Tibial artery (tissue), 4 donors: ENCODE measurements around the gene KRT16.
"Not testable (repeated sequence)": the region's sequence is repeated elsewhere in the genome, so short reads cannot be mapped to it uniquely, and the experiment has no call there.

Experiments
- DNase-seq, 2 donors: peaks; one replicate each; pipeline ENCODE4 v3.0.0-alpha.2; 2019
- H3K27ac ChIP-seq, 2 donors: fragments of 200-600 bp; sonication (generic) in 1 of 2; 1 replicate in 1 of 2; 2 replicates in 1 of 2; pipeline ENCODE4 v1.5.1; 2018 to 2019; ENCODE audit warnings: mild to moderate bottlenecking in 1 of 2
- H3K27me3 ChIP-seq, 2 donors: fragments of 200-600 bp; sonication (generic) in 1 of 2; one replicate each; pipeline versions ENCODE4 v1.5.1 to v1.6.0; 2016 to 2019
- H3K36me3 ChIP-seq, 3 donors: fragments of 200-600 bp; sonication (generic) in 2 of 3; one replicate each; pipeline ENCODE4 v1.5.1; 2016 to 2019; ENCODE audit warnings: mild to moderate bottlenecking in 2 of 3
- H3K4me1 ChIP-seq, 4 donors: fragments of 200-600 bp; sonication (generic) in 2 of 4; 1 replicate in 3 of 4; 2 replicates in 1 of 4; pipeline ENCODE4 v1.5.1; 2016 to 2019
- H3K4me3 ChIP-seq, 2 donors: fragments of 200-600 bp; sonication (generic) in 1 of 2; 1 replicate in 1 of 2; 2 replicates in 1 of 2; pipeline ENCODE4 v1.5.1; 2018 to 2019; ENCODE audit warnings: mild to moderate bottlenecking in 2 of 2
- H3K9me3 ChIP-seq, 3 donors: fragments of 200-600 bp; sonication (generic) in 1 of 3; one replicate each; pipeline ENCODE4 v1.5.1; 2016 to 2019
- intact Hi-C: fragments of 100-400 bp; cut with DNase I; formaldehyde crosslinking; loops from one replicate; pipeline ENCODE4 v1.15.0; 2023; ENCODE audit warnings: low total_unique reads
- TF ChIP-seq, protein P1 (sequence below), 2 experiments: fragments of 200-600 bp in 1 of 2; fragments of 450-650 bp in 1 of 2; IDR thresholded peaks; one replicate each; pipeline ENCODE4 v1.5.1; 2017 to 2019; ENCODE audit warnings: antibody characterized with exemption in 2 of 2, mild to moderate bottlenecking in 1 of 2, moderate library complexity in 1 of 2

The KRT16 gene

DNA sequence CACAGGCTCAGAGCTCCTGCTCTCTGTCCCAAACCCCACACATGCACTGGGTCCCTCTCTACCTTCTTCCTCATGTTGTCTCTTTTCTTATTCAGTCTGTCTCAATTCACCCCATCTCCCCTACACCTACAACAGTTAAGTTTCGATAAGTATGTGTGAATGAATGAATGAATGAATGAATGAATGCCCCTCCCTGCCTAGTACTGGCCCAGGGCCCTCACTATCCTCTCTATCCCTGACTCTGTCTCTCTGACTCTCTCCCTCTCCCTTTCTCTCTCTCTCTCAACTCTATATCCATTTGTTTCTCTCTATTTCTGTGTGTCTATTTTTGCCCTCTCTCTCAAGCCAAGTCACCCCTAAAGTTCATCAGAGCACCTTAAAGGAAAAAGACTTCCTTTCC is 34.0 kb downstream of the KRT16 start:
- intact Hi-C loops: no loop called here
- Histone ChIP-seq H3K4me3 (no peak overlapping the region), H3K27me3 (peaks cover 0 to 33% of the 10 kb centered on the region in 2 donors), H3K4me1 (peaks cover 0 to 15% (median 0%) of the 10 kb centered on the region in 4 donors), H3K36me3 (no peaks in the 10 kb centered on the region), H3K27ac (no peak overlapping the region), H3K9me3 (no peaks in the 10 kb centered on the region)
- DNase-seq: no peak
- TF ChIP-seq, protein P1, sequence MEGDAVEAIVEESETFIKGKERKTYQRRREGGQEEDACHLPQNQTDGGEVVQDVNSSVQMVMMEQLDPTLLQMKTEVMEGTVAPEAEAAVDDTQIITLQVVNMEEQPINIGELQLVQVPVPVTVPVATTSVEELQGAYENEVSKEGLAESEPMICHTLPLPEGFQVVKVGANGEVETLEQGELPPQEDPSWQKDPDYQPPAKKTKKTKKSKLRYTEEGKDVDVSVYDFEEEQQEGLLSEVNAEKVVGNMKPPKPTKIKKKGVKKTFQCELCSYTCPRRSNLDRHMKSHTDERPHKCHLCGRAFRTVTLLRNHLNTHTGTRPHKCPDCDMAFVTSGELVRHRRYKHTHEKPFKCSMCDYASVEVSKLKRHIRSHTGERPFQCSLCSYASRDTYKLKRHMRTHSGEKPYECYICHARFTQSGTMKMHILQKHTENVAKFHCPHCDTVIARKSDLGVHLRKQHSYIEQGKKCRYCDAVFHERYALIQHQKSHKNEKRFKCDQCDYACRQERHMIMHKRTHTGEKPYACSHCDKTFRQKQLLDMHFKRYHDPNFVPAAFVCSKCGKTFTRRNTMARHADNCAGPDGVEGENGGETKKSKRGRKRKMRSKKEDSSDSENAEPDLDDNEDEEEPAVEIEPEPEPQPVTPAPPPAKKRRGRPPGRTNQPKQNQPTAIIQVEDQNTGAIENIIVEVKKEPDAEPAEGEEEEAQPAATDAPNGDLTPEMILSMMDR (IDR thresholded peaks at IDR 0.05): no peak

DNA sequence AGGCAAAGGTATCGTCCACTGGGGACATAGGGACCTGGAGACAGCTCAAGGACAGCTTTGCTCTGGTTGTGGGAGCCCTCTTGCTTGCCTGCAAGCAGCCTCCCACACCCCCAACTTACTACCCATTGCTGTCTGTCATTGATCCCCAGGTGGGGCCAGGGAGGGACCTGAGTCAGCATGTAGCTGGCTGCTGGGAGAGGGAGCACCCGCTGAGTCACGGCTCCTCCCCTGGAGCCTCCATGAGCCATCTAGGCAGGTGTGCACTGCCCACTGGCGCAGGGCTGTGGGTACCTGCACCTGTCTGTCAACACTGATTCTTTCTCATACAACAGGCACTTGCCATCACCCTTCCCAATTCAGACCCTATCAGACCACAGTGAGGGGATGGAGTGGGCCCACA is 35.8 kb downstream of the KRT16 start:
- DNase-seq, H3K9me3 ChIP-seq, H3K36me3 ChIP-seq, intact Hi-C loops, H3K4me3 ChIP-seq, H3K27ac ChIP-seq: not testable (repeated sequence)
- peaks cover 0 to 15% (median 0%) of the 10 kb centered on the region in 4 donors for H3K4me1 ChIP-seq
- H3K27me3 ChIP-seq: peaks cover 0 to 39% of the 10 kb centered on the region in 2 donors

DNA sequence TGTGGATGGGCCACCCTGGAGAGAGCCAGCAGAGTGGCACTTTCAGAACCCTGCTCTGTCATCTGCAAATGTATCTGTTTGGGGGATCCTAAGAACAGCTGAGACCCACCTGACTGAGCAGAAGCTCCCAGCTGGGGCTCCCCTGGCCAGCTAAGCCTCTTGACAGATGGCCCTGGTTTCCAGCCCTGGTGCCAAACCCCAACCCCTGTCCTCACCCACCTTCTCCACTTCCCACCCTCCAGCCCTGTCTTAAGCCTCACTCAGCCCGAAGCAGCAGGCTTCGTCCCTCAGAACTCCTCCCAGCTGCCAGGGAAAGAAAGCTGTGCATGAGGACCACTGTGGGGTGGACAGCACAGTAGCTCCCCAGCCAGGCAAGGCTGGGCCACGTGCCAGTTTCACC is 37.2 kb downstream of the KRT16 start:
- intact Hi-C loops: no loop called here
- no peak overlapping the region for H3K27ac ChIP-seq
- TF ChIP-seq, protein P1 (IDR thresholded peaks at IDR 0.05): no peak
- no peak overlapping the region for H3K4me3 ChIP-seq
- H3K9me3 ChIP-seq: no peaks in the 10 kb centered on the region
- DNase-seq: no peak
- H3K27me3 ChIP-seq: peaks cover 0 to 43% of the 10 kb centered on the region in 2 donors
- H3K4me1 ChIP-seq: peaks cover 0 to 15% (median 0%) of the 10 kb centered on the region in 4 donors
- H3K36me3 ChIP-seq: no peaks in the 10 kb centered on the region

DNA sequence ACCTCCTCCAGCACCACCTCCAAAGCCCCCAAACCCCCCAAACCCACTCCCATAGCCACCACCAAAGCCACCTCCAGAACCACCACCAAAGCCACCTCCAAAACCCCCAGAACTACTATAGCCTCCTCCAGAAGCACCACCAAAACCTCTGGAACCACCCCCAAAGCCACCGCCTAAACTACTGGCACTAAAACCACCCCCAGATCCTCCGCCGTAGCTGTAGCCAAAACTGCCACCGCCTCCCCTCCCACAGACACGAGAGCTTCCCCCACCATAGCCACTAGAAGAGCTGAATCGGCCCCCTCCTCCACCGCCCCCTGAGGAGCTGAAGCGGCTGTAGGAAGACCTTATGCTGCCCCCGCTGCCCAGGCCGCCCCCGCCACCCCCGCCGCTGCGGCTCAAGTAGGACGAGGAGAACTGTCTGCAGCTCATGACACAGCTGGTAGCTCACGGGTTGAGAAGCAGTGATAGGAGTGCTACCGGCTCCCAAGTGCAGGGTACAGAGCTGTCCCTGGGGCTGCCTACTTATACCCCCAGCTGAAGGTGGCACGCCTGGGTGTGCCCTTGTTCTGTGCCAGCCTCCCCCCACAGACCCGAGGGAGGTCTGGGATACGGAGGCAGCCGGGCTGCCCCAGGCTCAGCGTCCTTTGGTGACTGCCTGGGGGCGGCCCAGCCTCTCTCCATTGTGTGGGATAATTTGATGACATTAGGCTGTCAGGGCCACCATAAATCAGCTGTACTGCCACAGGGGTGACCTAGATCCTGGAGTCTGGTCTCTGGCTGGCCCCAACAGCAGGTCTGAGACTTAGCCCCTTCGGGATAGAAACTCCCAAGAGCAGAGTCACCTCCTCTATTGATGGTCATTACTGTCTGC is 40.8 kb downstream of the KRT16 start, which contains the start of gene KRT9:
KRT9 (minus strand) TSS at position 499 of the 874 bp plus-strand sequence; CDS start at position 432, 67 bp downstream.
- TF ChIP-seq, protein P1 (IDR thresholded peaks at IDR 0.05): no peak
- intact Hi-C loops: no loop called here
- DNase-seq: no peak

DNA sequence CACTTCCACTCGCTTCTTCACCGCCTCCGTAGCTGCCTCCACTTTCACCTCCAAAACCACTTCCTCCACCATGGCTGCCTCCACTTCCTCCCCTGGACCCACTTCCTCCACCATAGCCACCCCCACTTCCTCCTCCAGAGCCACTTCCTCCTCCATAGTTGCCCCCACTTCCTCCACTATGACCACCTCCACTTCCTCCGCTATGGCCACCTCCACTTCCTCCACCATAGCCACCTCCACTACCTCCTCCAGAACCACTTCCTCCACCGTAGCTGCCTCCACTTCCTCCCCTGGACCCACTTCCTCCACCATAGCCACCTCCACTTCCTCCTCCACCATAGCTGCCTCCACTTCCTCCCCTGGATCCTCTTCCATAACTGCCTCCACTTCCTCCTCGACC is 45.2 kb downstream of the KRT16 start:
- TF ChIP-seq, protein P1 (IDR thresholded peaks at IDR 0.05): no peak
- DNase-seq: no peak
- no peaks in the 10 kb centered on the region for H3K36me3 ChIP-seq
- H3K27ac ChIP-seq: no peak overlapping the region
- H3K9me3 ChIP-seq: no peaks in the 10 kb centered on the region
- H3K27me3 ChIP-seq: peaks cover 0 to 31% of the 10 kb centered on the region in 2 donors
- intact Hi-C loops: no loop called here
- H3K4me1 ChIP-seq: no peaks in the 10 kb centered on the region
- no peak overlapping the region for H3K4me3 ChIP-seq

More for the DNA sequence above, 40.8 kb downstream of the KRT16 start, which contains the start of gene KRT9:
- peaks cover 0 to 38% of the 10 kb centered on the region in 2 donors for H3K27me3 ChIP-seq
- no peaks in the 10 kb centered on the region for H3K9me3 ChIP-seq
- H3K27ac ChIP-seq: no peak within 1 kb of the TSS
- no peaks in the 10 kb centered on the region for H3K36me3 ChIP-seq
- no peak within 1 kb of the TSS for H3K4me3 ChIP-seq
- no peaks in the 10 kb centered on the region for H3K4me1 ChIP-seq

DNA sequence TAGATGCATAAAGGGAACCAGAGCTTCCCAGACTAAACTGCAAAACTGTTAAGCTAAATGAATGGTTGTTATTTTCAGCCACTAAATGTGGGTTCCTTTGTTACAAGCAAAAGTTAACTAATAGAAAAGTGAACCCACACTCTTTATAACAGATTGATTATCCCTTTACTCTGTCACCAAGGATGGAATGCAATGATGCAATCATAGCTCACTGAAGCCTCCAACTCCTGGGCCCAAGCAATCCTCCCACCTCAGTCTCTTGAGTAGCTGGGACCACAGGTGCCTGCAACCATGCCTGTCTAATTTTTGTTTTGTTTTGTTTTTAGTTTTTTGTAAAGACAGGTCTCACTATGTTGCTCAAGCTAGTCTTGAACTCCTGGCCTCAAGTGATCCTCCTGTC is 47.2 kb downstream of the KRT16 start:
- no peak for DNase-seq
- Histone ChIP-seq H3K36me3 (no peaks in the 10 kb centered on the region), H3K4me3 (no peak overlapping the region), H3K4me1 (no peaks in the 10 kb centered on the region), H3K9me3 (no peaks in the 10 kb centered on the region), H3K27me3 (peaks cover 0 to 34% of the 10 kb centered on the region in 2 donors), H3K27ac (no peak overlapping the region)
- TF ChIP-seq, protein P1 (IDR thresholded peaks at IDR 0.05): no peak
- intact Hi-C loops: no loop called here
